IMR-90 (cell line): ENCODE results near the gene B3GAT1. TPM values are rescaled to one million over a fixed set of nuclear protein-coding genes. Genes with fewer than 3 reads are reported as not detected.

Source experiments
- ATAC-seq: fragments of 200-7000 bp; cut with Tn5 transposase; 2 replicates; pipeline ENCODE4 v1.9.1; 2020; ENCODE audit warnings: low read depth, mild to moderate bottlenecking, moderate library complexity
- BruUV-seq: library from RNA; stranded (reverse); fragments of 400-500 nt; replicated peaks from 2 replicates; lab custom pipeline; 2021; lab: Mats Ljungman, UMichigan
- CTCF ChIA-PET: fragments of 300-600 bp; formaldehyde crosslinking; extraction: SDS; loops from one replicate; lab custom pipeline; 2021; ENCODE audit warnings: antibody characterized with exemption; lab: Yijun Ruan, JAX
- POLR2A ChIA-PET: fragments of 300-600 bp; sonication (Branson Sonifier 250); formaldehyde crosslinking; loops from one replicate; lab custom pipeline; 2022; ENCODE audit warnings: antibody characterized with exemption; ENCODE audit not compliant: unreplicated experiment; lab: Charles Lee
- DNase-seq: peaks from one replicate; pipeline ENCODE4 v3.0.0; 2013
- H2AFZ ChIP-seq: replicated peaks from 2 replicates; pipeline ENCODE3; 2013; ENCODE audit warnings: low read length, mild to moderate bottlenecking; ENCODE audit not compliant: poor library complexity
- H2AK5ac ChIP-seq: 2 replicates; pipeline ENCODE4 v1.6.1; 2013; ENCODE audit warnings: low read depth, low read length, inconsistent platforms
- H2AK9ac ChIP-seq: replicated peaks from 2 replicates; pipeline ENCODE3; 2013; ENCODE audit warnings: mild to moderate bottlenecking, low read depth, low read length, moderate library complexity; ENCODE audit not compliant: poor library complexity
- H2BK120ac ChIP-seq: 2 replicates; pipeline ENCODE4 v1.6.1; 2013; ENCODE audit warnings: low read depth, low read length, inconsistent platforms
- H2BK15ac ChIP-seq: 3 replicates; pipeline ENCODE4 v1.6.1; 2013; ENCODE audit warnings: low read depth, low read length, inconsistent platforms
- H2BK20ac ChIP-seq: 2 replicates; pipeline ENCODE4 v1.6.1; 2013; ENCODE audit warnings: low read depth, mild to moderate bottlenecking, inconsistent platforms, low read length, moderate library complexity
- H2BK5ac ChIP-seq: 2 replicates; pipeline ENCODE4 v1.6.1; 2013; ENCODE audit warnings: mild to moderate bottlenecking, low read depth, low read length, inconsistent platforms; ENCODE audit not compliant: poor library complexity, severe bottlenecking
- H3K14ac ChIP-seq: replicated peaks from 2 replicates; pipeline ENCODE4 v1.6.1; 2013; ENCODE audit warnings: low read depth, low read length, inconsistent platforms
- H3K18ac ChIP-seq: 2 replicates; pipeline ENCODE4 v1.6.1; 2013; ENCODE audit warnings: low read depth, low read length, control low read depth
- H3K23ac ChIP-seq: 2 replicates; pipeline ENCODE4 v1.6.1; 2013; ENCODE audit warnings: low read depth, low read length, inconsistent platforms
- H3K27ac ChIP-seq: 2 replicates; pipeline ENCODE4 v1.5.1; 2013; ENCODE audit warnings: mild to moderate bottlenecking, control low read depth, low read length; ENCODE audit not compliant: insufficient read depth
- H3K27me3 ChIP-seq: 2 replicates; pipeline ENCODE4 v1.6.1; 2013; ENCODE audit warnings: low read length; ENCODE audit not compliant: control insufficient read depth, insufficient read depth
- H3K36me3 ChIP-seq: 2 replicates; pipeline ENCODE4 v1.6.1; 2013; ENCODE audit warnings: low read length, mixed read lengths; ENCODE audit not compliant: control insufficient read depth, insufficient read depth
- H3K4ac ChIP-seq: 2 replicates; pipeline ENCODE4 v1.6.1; 2013; ENCODE audit warnings: low read depth, low read length, inconsistent platforms
- H3K4me1 ChIP-seq: 2 replicates; pipeline ENCODE4 v1.6.1; 2013; ENCODE audit warnings: low read length, mixed read lengths; ENCODE audit not compliant: control insufficient read depth, insufficient read depth
- H3K4me2 ChIP-seq: 2 replicates; pipeline ENCODE4 v1.6.1; 2013; ENCODE audit warnings: low read depth, mild to moderate bottlenecking, control low read depth, low read length, moderate library complexity
- H3K4me3 ChIP-seq: 2 replicates; pipeline ENCODE4 v1.5.1; 2013; ENCODE audit warnings: low read depth, mild to moderate bottlenecking, control low read depth, low read length, moderate library complexity; ENCODE audit not compliant: insufficient read depth
- H3K56ac ChIP-seq: 2 replicates; pipeline ENCODE4 v1.6.1; 2013; ENCODE audit warnings: low read length, inconsistent platforms; ENCODE audit not compliant: insufficient read depth; ENCODE audit errors: extremely low read depth
- H3K79me1 ChIP-seq, 2 experiments: 2 replicates each; pipeline ENCODE4 v1.6.1; 2013; ENCODE audit warnings: low read length in 2 of 2, inconsistent platforms in 1 of 2, low read depth in 1 of 2
- H3K9ac ChIP-seq: 2 replicates; pipeline ENCODE4 v1.6.1; 2013; ENCODE audit warnings: low read depth, low read length, control low read depth
- H3K9me1 ChIP-seq: 2 replicates; pipeline ENCODE4 v1.6.1; 2013; ENCODE audit warnings: low read length, inconsistent platforms; ENCODE audit not compliant: insufficient read depth
- H3K9me3 ChIP-seq: 2 replicates; pipeline ENCODE4 v1.6.1; 2013; ENCODE audit warnings: low read length; ENCODE audit not compliant: control insufficient read depth, insufficient read depth
- H4K20me1 ChIP-seq: 2 replicates; pipeline ENCODE4 v1.6.1; 2013; ENCODE audit warnings: low read length, inconsistent platforms; ENCODE audit not compliant: insufficient read depth
- H4K5ac ChIP-seq: 2 replicates; pipeline ENCODE4 v1.6.1; 2013; ENCODE audit warnings: mild to moderate bottlenecking, low read depth, low read length, control low read depth
- H4K8ac ChIP-seq, 2 experiments: 2 replicates each; pipeline ENCODE4 v1.6.1; 2013; ENCODE audit warnings: low read depth in 2 of 2, low read length in 2 of 2, control low read depth in 1 of 2, inconsistent platforms in 1 of 2
- H4K91ac ChIP-seq: 2 replicates; pipeline ENCODE4 v1.6.1; 2013; ENCODE audit warnings: low read depth, low read length, inconsistent platforms; ENCODE audit not compliant: insufficient read depth
- BHLHE40 ChIP-seq: fragments of 150-350 bp; IDR thresholded peaks from 2 replicates; pipeline ENCODE4 v1.6.1; 2016; ENCODE audit warnings: mild to moderate bottlenecking, low read depth, low read length
- CEBPB ChIP-seq: IDR thresholded peaks from 2 replicates; pipeline ENCODE4 v1.6.1; 2012; ENCODE audit warnings: low read depth, low read length, improper control_type of control experiment
- CHD1 ChIP-seq: IDR thresholded peaks from 2 replicates; pipeline ENCODE4 v1.6.1; 2012; ENCODE audit warnings: low read depth, low read length, improper control_type of control experiment
- FOS ChIP-seq: fragments of 150-350 bp; IDR thresholded peaks from 2 replicates; pipeline ENCODE4 v1.6.1; 2016; ENCODE audit warnings: low read depth, low read length
- MAFK ChIP-seq: IDR thresholded peaks from 2 replicates; pipeline ENCODE4 v1.6.1; 2012; ENCODE audit warnings: low read depth, low read length, improper control_type of control experiment
- MAZ ChIP-seq: IDR thresholded peaks from 2 replicates; pipeline ENCODE4 v1.6.1; 2012; ENCODE audit warnings: low read depth, mild to moderate bottlenecking, low read length, improper control_type of control experiment, moderate library complexity, borderline replicate concordance
- MXI1 ChIP-seq: IDR thresholded peaks from 2 replicates; pipeline ENCODE4 v1.6.1; 2012; ENCODE audit warnings: low read depth, mild to moderate bottlenecking, low read length, moderate library complexity, borderline replicate concordance
- NFE2L2 ChIP-seq: fragments of 150-350 bp; IDR thresholded peaks from 2 replicates; pipeline ENCODE4 v1.6.1; 2016; ENCODE audit warnings: low read depth, mild to moderate bottlenecking, low read length
- POLR2A ChIP-seq: IDR thresholded peaks from 2 replicates; pipeline ENCODE4 v1.6.1; 2012; ENCODE audit warnings: mild to moderate bottlenecking, low read depth, low read length
- RAD21 ChIP-seq: IDR thresholded peaks from 2 replicates; pipeline ENCODE4 v1.6.1; 2012; ENCODE audit warnings: low read length, improper control_type of control experiment
- RCOR1 ChIP-seq: IDR thresholded peaks from 2 replicates; pipeline ENCODE4 v1.6.1; 2012; ENCODE audit warnings: mild to moderate bottlenecking, low read length, improper control_type of control experiment; ENCODE audit not compliant: insufficient replicate concordance
- SMC3 ChIP-seq: fragments of 150-350 bp; IDR thresholded peaks from 2 replicates; pipeline ENCODE4 v1.6.1; 2016; ENCODE audit warnings: low read depth, mild to moderate bottlenecking, antibody characterized with exemption, low read length, moderate library complexity
- WGBS, 2 experiments: methylation state at CpG; one replicate each; pipeline versions ENCODE4 v1.1.5 to v1.1.7; 2013; ENCODE audit warnings: missing lambda C conversion rate in 2 of 2; ENCODE audit not compliant: insufficient read length in 1 of 2; ENCODE audit errors: extremely low coverage in 2 of 2; 5-methylcytosine and 5-hydroxymethylcytosine counted together
- dilution Hi-C: fragments of 300-500 bp; cut with HindIII; formaldehyde crosslinking; loops from one replicate; pipeline ENCODE4 v1.14.3; 2018; ENCODE audit warnings: low sequenced_read_pairs; ENCODE audit not compliant: unreplicated experiment
- in situ Hi-C: fragments of 300-500 bp; cut with MboI; formaldehyde crosslinking; loops from 3 replicates; pipeline ENCODE4 v1.14.3; 2019; ENCODE audit warnings: low sequenced_read_pairs, inconsistent platforms, mixed read lengths
- intact Hi-C: fragments of 100-400 bp; cut with micrococcal nuclease; formaldehyde crosslinking; loops from 2 replicates; pipeline ENCODE4 v1.10.0; 2022
- polyA plus RNA-seq, 3 experiments: library from polyadenylated mRNA; depleted of rRNA; stranded (reverse); fragments of >200 nt; gene quantifications; 2 replicates each; pipeline ENCODE4 v1.2.3, GENCODE V29; 2012; ENCODE audit warnings: low replicate concordance in 1 of 3
- total RNA-seq: library from RNA; depleted of rRNA; stranded (reverse); fragments of >200 nt; gene quantifications from 2 replicates; pipeline ENCODE4 v1.2.3, GENCODE V29; 2012
- TF ChIP-seq, protein P1 (sequence below): conservative IDR thresholded peaks from 2 replicates; pipeline ENCODE4 v1.5.1; 2012; ENCODE audit warnings: mild to moderate bottlenecking, low read depth, low read length, improper control_type of control experiment

B3GAT1 gene
- total and polyA plus RNA-seq, 2 of the 4 experiments (the other 2 are of a cell fraction): not detected

DNA sequence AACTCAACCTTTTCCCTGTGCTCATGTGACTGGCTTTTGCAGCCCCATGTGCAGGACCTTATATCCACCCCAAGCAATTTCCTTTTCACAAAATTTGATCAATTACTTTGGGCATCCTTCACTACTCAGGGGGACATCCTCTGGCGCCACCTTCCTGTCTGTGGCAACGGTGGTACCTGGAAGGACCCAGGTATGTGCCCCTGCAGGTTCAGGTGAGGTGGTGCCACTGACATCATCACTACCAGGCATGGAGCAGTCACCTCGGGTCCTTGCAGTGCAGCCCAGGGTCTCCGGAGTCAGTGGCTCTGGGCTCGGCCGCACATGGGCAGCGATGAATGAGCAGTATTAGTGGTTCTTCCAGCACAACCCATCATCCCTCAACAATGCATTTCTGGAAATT, 37.7 kb upstream of the B3GAT1 start:
- ATAC-seq (no peak), DNase-seq (no peak)
- H3K9me1 ChIP-seq: no peaks in the 10 kb centered on the region
- no peak overlapping the region for H3K23ac ChIP-seq
- H3K4me3 ChIP-seq: no peak overlapping the region
- H2BK20ac ChIP-seq: no peak overlapping the region
- H4K5ac ChIP-seq: no peak overlapping the region
- BruUV-seq: no TSS peak
- no peak overlapping the region for H3K14ac ChIP-seq
- WGBS, 2 experiments: 44% methylated on average over 4 of the region's 7 CpGs; no CpG with 5 or more reads in 1 of the 2 experiments
- H2BK15ac ChIP-seq: no peak overlapping the region
- no peak overlapping the region for H3K56ac ChIP-seq
- no peak overlapping the region for H2BK120ac ChIP-seq
- H3K9me3 ChIP-seq: peaks cover 49% of the 10 kb centered on the region
- H3K36me3 ChIP-seq: no peaks in the 10 kb centered on the region
- H3K9ac ChIP-seq: no peak overlapping the region
- H2BK5ac ChIP-seq: no peak overlapping the region
- no peak overlapping the region for H2AFZ ChIP-seq
- dilution Hi-C loops: no loop called here
- H3K27me3 ChIP-seq: no peaks in the 10 kb centered on the region
- H4K91ac ChIP-seq: no peak overlapping the region
- H3K4ac ChIP-seq: no peak overlapping the region
- no peak overlapping the region for H3K27ac ChIP-seq
- no peaks in the 10 kb centered on the region for H3K4me1 ChIP-seq
- TF ChIP-seq MXI1 (no peak), MAFK (no peak), BHLHE40 (no peak), FOS (no peak), MAZ (no peak), NFE2L2 (no peak), SMC3 (no peak), CEBPB (no peak), RAD21 (no peak), RCOR1 (no peak), POLR2A (no peak), CHD1 (no peak)
- TF ChIP-seq, protein P1, sequence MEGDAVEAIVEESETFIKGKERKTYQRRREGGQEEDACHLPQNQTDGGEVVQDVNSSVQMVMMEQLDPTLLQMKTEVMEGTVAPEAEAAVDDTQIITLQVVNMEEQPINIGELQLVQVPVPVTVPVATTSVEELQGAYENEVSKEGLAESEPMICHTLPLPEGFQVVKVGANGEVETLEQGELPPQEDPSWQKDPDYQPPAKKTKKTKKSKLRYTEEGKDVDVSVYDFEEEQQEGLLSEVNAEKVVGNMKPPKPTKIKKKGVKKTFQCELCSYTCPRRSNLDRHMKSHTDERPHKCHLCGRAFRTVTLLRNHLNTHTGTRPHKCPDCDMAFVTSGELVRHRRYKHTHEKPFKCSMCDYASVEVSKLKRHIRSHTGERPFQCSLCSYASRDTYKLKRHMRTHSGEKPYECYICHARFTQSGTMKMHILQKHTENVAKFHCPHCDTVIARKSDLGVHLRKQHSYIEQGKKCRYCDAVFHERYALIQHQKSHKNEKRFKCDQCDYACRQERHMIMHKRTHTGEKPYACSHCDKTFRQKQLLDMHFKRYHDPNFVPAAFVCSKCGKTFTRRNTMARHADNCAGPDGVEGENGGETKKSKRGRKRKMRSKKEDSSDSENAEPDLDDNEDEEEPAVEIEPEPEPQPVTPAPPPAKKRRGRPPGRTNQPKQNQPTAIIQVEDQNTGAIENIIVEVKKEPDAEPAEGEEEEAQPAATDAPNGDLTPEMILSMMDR: no peak
- intact Hi-C loops: no loop called here
- no peak overlapping the region for H3K4me2 ChIP-seq
- ChIA-PET CTCF (no interaction called here), POLR2A (no interaction called here)
- in situ Hi-C loops: no loop called here
- no peaks in the 10 kb centered on the region for H3K79me1 ChIP-seq
- no peak overlapping the region for H2AK5ac ChIP-seq
- no peak overlapping the region for H3K18ac ChIP-seq
- H2AK9ac ChIP-seq: no peak overlapping the region
- no peaks in the 10 kb centered on the region for H4K20me1 ChIP-seq
- H4K8ac ChIP-seq: no peak overlapping the region
